ENCODE results near the gene IGLON5. TPM values are rescaled to one million over a fixed set of nuclear protein-coding genes. Genes with fewer than 3 reads are reported as not detected.

IGLON5 gene
- total RNA-seq, 1 experiment from 2014 or later, result not detected

GRCh38 chr19:51364200-51365106 is 53.0 kb downstream of the IGLON5 start:
- DNase-seq (ENCODE audit: low read depth), result peak; percentile 37

DNA sequence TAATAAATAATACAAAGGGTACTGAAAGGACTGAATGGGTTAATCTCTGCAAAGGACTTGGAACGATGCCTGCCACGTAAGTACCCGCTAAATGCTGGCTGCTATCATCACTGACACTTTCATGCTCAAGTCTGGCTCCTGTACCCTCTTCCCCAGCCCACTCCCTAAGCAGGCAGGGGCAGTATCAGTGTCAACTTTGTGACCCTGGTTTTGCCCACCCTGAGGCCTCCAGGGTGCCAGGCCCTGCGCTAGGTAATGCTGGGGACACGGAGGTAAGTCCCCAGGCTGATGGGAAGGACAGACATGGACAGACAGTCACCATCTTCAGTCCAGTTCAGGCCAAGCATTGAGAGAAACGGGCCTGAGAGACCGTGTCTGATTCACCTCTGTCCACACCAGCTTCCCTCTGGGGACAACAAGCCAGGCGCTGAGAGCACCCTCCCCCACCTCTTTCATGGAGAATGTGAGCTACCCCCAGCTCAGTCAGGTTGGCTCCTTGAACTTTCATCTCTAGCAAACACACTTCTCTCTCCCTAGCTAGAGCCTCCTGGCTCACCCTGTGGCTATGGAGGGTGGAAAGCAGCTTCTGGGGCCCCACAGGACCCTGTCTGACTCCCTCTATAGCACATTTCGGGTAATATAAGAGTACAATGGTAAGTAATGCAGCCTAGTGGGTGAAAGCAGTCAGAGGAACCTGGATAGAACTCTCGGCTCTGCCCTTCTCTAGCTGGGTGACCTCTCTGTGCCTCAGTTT is 53.9 kb downstream of the IGLON5 start:
- DNase-seq (ENCODE audit: low read depth), result peak; percentile 50

DNA sequence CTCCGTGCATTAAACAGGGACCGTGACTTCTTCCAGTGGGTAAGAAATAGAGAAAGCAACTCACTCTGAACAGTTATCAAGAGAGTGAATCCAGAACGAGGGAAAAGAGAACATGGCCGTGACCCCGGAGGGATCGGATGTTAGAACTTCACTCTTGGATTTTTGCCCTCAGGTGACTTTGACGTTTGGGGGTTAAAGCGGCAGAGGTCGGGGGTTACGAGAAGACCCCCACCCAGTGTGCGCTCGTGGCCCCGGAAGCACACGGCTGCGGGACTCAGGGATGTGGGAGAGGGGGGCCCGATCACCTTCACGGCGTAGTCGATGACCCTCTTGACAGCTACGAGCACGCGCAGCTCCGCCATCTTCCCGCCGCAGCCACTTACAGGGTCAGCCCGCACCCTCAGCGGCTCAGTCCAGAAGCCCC is 54.5 kb downstream of the IGLON5 start, which contains the start of gene ETFB:
TSS of gene ETFB (minus strand) at position 424 of the 424 bp plus-strand sequence. CDS start at position 362, 62 bp downstream.
- DNase-seq (ENCODE audit: low read depth), result no peak

- DNase-seq (ENCODE audit: low read depth), result peak; percentile 99
These were observed 55.2 kb downstream of the IGLON5 start for GRCh38 chr19:51366389-51367254.

DNA sequence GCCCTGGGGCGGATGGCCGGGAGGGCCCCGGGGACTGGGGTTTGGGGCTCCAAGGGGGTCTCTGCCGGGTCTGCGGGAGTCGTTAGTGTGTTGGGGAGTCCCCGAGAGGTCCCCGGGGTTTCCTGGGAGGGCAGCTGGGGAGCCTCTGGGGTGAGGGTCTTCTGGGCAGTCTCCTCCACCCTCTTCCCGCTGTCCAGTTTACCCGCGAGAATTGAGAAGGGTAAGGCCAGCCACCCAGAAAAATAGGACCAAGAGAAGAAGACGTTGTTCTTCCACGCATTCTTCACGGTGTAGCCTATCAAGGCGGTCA is 55.8 kb downstream of the IGLON5 start:
- no peak for DNase-seq (ENCODE audit: low read depth)

DNA sequence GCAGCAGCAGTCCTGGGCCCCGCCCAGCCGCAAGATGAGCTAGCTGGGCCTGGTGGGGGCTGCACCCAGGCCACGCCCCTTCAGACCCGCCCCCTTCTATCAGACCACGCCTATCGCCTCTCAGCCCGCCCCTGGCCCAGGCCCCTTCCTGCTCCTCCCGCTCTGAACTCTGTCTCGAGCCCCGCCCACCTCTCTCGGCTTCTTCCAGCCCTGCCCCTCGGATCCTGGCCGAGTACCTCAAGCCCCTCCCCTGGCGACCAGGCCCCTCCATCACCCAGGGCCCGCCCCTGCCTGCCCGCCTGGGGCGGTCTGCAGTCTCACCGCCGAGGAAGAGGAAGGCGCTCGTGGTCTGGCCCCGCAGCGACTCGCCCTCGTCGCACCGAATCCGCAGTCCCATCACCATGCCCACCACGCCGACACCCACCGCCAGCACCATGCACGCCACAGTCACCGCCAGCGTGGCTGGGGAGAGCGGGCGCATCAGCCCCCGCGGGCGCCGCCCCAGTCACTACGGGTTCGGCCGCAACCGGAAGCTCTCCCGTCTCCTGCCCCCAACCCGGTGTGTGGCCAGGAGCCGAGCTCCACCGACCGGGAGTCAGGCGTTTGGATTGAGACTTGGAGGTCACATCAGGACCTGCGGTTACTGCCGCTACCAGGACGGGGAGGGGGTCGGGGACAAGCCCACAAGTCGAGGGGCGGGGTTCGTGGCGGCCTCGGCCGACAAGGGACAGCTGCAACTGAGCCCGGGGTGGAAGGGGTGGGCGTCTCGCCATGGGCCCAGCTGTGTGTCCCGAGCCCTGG is 56.3 kb downstream of the IGLON5 start:
- DNase-seq (ENCODE audit: low read depth), result peak; percentile 99

DNA sequence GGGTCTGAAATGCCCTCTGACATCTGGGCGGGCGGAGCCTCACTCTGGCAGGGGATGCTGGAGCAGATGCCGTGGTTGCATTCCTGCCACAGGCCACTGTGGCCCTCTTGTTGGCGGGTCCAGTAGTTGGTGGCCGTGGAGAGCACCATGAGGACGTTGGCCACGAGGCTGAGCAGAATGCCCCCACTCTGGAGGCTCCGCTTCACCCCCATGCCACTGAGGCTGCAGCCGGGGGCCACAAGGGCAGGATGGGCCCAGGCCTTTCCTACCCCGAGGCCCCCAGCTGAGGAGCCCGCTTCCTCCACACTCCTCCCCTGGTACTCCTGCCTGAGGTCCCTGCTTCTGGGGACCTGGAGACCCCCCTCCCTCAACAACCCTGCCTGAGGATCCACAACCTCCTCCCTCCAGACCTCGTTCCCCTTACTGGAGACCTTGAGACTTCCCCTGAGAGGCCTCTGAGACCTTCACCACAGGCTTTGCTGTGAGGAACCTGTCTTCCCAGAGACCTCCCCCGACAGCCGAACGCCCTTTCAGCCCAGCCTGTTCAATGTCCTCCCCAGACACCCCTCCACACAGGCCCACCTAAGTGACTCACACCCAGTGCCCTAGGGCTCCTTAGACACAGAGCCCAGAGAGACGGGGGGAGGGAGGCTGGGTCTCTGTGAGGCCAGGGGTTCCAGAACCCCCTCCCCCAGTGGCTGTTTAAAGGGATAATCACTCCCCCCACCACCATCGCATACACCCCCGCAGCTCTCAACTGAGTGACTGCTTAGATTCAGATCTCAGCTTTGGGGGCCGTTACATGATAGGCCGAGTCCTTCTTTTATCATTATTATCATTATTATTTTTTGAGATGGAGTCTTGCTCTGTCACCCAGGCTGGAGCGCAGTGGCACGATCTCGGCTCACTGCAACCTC is 57.2 kb downstream of the IGLON5 start, which contains the start of gene CLDND2:
TSS of gene CLDND2 (minus strand) at position 638 of the 917 bp plus-strand sequence. CDS start at position 212, 426 bp downstream.
- DNase-seq (ENCODE audit: low read depth), result no peak

- no peak for DNase-seq (ENCODE audit: low read depth)
These were observed 58.8 kb downstream of the IGLON5 start for GRCh38 chr19:51370230-51370629.

- no peak for DNase-seq (ENCODE audit: low read depth)
These were observed 59.8 kb downstream of the IGLON5 start for GRCh38 chr19:51371186-51371690.

DNA sequence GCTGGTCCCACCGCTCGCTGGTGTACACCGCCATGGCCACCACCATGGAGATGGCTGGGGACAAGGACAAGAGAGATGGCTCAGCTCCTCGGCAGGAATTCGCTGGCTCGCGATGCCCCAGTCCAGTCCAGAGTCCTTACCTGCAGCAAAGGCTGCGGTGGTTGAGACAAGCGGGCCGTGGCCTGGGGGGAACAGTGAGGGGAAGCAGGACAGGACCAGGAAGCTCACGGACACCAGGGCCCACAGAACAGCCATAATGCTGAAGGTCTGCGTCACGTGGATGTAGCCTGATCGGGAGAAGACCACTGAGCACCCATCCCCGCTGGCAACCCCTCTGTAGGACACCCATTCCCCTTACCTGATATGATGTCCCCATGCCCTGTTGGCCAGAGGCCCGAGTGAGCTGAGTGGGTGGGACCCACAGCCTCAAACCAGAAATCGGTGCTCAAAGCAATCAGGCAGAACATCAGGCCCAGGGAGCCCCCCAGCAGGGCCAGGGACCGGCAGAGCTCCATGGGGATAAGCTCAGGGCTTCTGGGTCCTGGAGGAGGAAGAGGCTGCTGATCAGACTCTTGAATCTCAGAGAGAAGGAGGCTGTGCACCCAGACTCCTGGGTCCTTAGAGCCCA is 60.7 kb downstream of the IGLON5 start:
- DNase-seq (ENCODE audit: low read depth), result no peak

GRCh38 chr19:51372649-51373504 is 61.4 kb downstream of the IGLON5 start, which contains the start of gene NKG7:
TSS of gene NKG7 (minus strand) at chr19:51372654. CDS start at chr19:51372535, 119 bp downstream.
- peak; percentile 27 for DNase-seq (ENCODE audit: low read depth)

DNA sequence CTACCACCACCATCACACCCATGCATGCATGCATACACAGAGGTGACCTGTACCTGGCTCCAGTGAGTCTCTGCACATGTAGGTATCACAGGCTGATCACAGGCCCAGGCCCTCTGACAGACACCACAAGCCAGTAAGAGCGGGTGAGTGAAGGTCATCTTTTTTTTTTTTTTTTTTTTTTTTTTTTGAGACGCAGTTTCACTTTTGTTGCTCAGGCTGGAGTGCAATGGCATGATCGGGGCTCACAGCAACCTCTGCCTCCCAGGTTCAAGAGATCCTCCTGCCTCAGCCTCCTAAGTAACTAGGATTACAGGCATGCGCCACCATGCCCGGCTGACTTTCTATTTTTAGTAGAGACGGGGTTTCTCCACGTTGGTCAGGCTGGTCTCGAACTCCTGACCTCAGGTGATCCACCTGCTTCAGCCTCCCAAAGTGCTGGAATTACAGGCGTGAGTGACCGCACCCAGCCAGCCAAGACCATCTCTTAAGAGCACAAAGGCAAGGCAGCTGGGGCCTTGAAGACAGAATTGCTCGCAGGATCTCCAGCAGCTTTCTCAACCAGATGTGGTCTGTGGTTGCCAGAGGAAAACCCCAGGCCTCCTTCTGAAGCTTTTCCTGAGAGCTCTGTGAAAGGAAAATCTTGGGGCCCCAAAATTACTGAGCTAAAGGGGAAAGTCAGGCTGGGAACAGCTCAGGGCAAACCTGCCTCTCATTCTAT is 64.2 kb downstream of the IGLON5 start:
- peak; percentile 36 for DNase-seq (ENCODE audit: low read depth)

GRCh38 chr19:51377422-51377821 is 66.0 kb downstream of the IGLON5 start:
- DNase-seq (ENCODE audit: low read depth), result no peak

DNA sequence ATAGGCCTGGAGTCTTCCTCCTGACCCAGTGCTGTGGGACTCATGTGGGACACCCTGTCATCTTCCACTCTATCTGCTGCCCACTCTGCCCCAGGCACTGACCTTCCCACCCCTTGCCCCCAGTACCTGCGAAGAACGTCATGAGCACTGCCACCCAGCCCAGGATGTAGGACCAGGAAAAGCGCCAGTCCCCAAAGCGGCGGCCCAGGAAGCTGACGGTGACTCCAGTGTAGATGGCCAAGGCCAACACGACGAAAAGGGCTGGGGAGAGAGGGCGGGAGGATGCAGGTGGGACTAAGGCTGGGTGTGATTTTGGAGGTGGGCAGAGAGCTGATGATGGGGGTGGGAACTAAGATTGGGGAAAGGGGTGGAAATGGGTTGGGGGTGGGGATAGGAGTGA is 68.9 kb downstream of the IGLON5 start:
- DNase-seq (ENCODE audit: low read depth), result no peak

All from Daoy (cell line).